Stomach (tissue), 4 donors: ENCODE data around the gene SLC51B.

Experiments
- CTCF ChIP-seq, 7 experiments: fragments of 450-650 bp in 4 of 7; fragments of 200-600 bp in 3 of 7; sonication (generic) in 3 of 7; IDR thresholded peaks; one replicate each; pipeline ENCODE4 v1.5.1; 2016 to 2019; ENCODE audit warnings: antibody characterized with exemption in 7 of 7, control low read depth in 2 of 7, mild to moderate bottlenecking in 1 of 7
- EP300 ChIP-seq: sonication (generic); formaldehyde crosslinking; IDR thresholded peaks from one replicate; pipeline ENCODE4 v1.6.1; 2017; ENCODE audit warnings: antibody characterized with exemption
- POLR2A ChIP-seq, 4 donors: fragments of 450-650 bp; IDR thresholded peaks; one replicate each; pipeline ENCODE4 v1.6.1; 2016; ENCODE audit warnings: antibody characterized with exemption in 4 of 4, control low read depth in 2 of 4, mild to moderate bottlenecking in 1 of 4, moderate library complexity in 1 of 4
- POLR2AphosphoS5 ChIP-seq, 3 donors: sonication (generic); formaldehyde crosslinking; IDR thresholded peaks; one replicate each; pipeline ENCODE4 v1.6.1; 2016; ENCODE audit warnings: antibody characterized with exemption in 3 of 3

- no peak for TF ChIP-seq CTCF (IDR thresholded peaks at IDR 0.05)
- TF ChIP-seq POLR2A (IDR thresholded peaks at IDR 0.05) = no peak
- TF ChIP-seq POLR2AphosphoS5 (IDR thresholded peaks at IDR 0.05) = no peak
- no peak for TF ChIP-seq EP300
These were observed 54.1 kb downstream of the SLC51B start for GRCh38 chr15:65099336-65099735.
